Esophagus muscularis mucosa (tissue), 4 donors: ENCODE results near the gene ANKRD2. TPM values are rescaled to one million over a fixed set of nuclear protein-coding genes. Genes with fewer than 3 reads are reported as not detected.

Source experiments
- DNase-seq: peaks from one replicate; pipeline ENCODE4 v3.0.0-alpha.2; 2017; ENCODE audit errors: extremely low spot score
- H3K27ac ChIP-seq, 4 donors: fragments of 200-600 bp; sonication (generic); replicated peaks in 1 of 4; 1 replicate in 3 of 4; 2 replicates in 1 of 4; pipeline ENCODE4 v1.5.1; 2016 to 2019; ENCODE audit warnings: mild to moderate bottlenecking in 1 of 4
- H3K27me3 ChIP-seq, 4 donors: fragments of 200-600 bp; sonication (generic); one replicate each; pipeline versions ENCODE4 v1.5.1 to v1.6.0; 2016 to 2019
- H3K36me3 ChIP-seq, 4 donors: fragments of 200-600 bp; sonication (generic); one replicate each; pipeline ENCODE4 v1.5.1; 2016 to 2019
- H3K4me1 ChIP-seq, 4 donors: fragments of 200-600 bp; sonication (generic); one replicate each; pipeline ENCODE4 v1.5.1; 2016 to 2019
- H3K4me3 ChIP-seq, 4 donors: fragments of 200-600 bp; sonication (generic); 1 replicate in 2 of 4; 2 replicates in 2 of 4; pipeline ENCODE4 v1.5.1; 2016 to 2019; ENCODE audit warnings: mild to moderate bottlenecking in 4 of 4, moderate library complexity in 1 of 4
- H3K9me3 ChIP-seq, 4 donors: fragments of 200-600 bp; sonication (generic); 1 replicate in 3 of 4; 2 replicates in 1 of 4; pipeline ENCODE4 v1.5.1; 2016 to 2019
- EP300 ChIP-seq: sonication (generic); formaldehyde crosslinking; IDR thresholded peaks from one replicate; pipeline ENCODE4 v1.6.1; 2017; ENCODE audit warnings: antibody characterized with exemption
- POLR2A ChIP-seq: fragments of 450-650 bp; IDR thresholded peaks from one replicate; pipeline ENCODE4 v1.6.1; 2017; ENCODE audit warnings: antibody characterized with exemption, moderate library complexity, mild to moderate bottlenecking, low read depth
- POLR2AphosphoS5 ChIP-seq, 2 donors: sonication (generic); formaldehyde crosslinking; IDR thresholded peaks; one replicate each; pipeline ENCODE4 v1.6.1; 2017; ENCODE audit warnings: antibody characterized with exemption in 2 of 2
- WGBS: methylation state at CpG from one replicate; pipeline ENCODE4 v1.1.5; 2018; 5-methylcytosine and 5-hydroxymethylcytosine counted together
- intact Hi-C: fragments of 100-400 bp; cut with DNase I; formaldehyde crosslinking; loops from one replicate; pipeline ENCODE4 v1.15.1; 2023
- total RNA-seq, 4 donors: library from RNA; depleted of rRNA; stranded (reverse); fragments of >200 nt; gene quantifications; one replicate each; pipeline versions ENCODE4 v1.1.0 to v1.2.1, GENCODE V29; 2016
- TF ChIP-seq, protein P1 (sequence below), 3 experiments: fragments of 200-600 bp in 2 of 3; fragments of 450-650 bp in 1 of 3; sonication (generic) in 2 of 3; IDR thresholded peaks; one replicate each; pipeline ENCODE4 v1.5.1; 2017 to 2019; ENCODE audit warnings: antibody characterized with exemption in 3 of 3, mild to moderate bottlenecking in 2 of 3, moderate library complexity in 1 of 3

ANKRD2 gene
- total RNA-seq, 4 donors from 2014 or later: 0.33 to 1.6 (median 1.2) TPM; not detected in 1

DNA sequence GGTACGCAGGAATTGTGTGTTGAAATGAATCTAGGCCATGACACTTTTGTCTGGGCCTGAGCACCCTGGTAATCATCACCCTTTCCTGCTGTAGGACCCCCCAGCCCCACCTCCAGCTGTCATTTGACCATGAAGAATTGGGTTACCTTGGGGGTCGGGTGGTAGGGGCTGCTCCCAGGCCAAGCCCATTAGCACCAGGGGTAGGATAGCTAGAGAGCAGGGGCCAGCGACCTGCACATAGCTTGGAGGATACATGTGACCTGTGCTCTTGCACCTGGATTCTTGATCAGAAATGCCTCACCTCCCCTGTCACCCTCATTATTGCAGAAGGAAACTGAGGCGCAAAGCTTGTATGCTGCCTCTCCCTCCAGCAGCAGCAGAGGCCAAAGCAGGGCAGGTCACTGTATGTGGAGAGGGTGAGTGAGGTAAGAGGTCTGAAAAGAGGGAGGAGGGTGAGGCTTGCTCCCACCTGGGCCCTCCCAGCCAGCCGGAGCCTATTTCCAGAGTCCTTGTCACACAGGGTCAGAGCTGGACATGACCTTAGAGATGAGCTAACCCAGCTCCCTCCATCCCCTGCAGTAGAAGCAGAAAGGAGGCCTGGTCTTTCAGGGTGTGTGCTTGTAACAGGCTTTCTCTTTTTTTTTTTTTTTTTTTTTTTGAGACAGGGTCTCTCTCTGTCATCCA, 35.3 kb upstream of the ANKRD2 start:
- no peak for DNase-seq
- H3K4me3 ChIP-seq: no peak overlapping the region
- H3K27me3 ChIP-seq: no peaks in the 10 kb centered on the region
- WGBS: 95% methylated on average over 2 of the region's 5 CpGs
- TF ChIP-seq POLR2A: no peak
- no peak for TF ChIP-seq POLR2AphosphoS5 (IDR thresholded peaks at IDR 0.05)
- TF ChIP-seq EP300: no peak
- TF ChIP-seq, protein P1, sequence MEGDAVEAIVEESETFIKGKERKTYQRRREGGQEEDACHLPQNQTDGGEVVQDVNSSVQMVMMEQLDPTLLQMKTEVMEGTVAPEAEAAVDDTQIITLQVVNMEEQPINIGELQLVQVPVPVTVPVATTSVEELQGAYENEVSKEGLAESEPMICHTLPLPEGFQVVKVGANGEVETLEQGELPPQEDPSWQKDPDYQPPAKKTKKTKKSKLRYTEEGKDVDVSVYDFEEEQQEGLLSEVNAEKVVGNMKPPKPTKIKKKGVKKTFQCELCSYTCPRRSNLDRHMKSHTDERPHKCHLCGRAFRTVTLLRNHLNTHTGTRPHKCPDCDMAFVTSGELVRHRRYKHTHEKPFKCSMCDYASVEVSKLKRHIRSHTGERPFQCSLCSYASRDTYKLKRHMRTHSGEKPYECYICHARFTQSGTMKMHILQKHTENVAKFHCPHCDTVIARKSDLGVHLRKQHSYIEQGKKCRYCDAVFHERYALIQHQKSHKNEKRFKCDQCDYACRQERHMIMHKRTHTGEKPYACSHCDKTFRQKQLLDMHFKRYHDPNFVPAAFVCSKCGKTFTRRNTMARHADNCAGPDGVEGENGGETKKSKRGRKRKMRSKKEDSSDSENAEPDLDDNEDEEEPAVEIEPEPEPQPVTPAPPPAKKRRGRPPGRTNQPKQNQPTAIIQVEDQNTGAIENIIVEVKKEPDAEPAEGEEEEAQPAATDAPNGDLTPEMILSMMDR (IDR thresholded peaks at IDR 0.05): no peak
- no peak overlapping the region for H3K27ac ChIP-seq
- H3K9me3 ChIP-seq: no peaks in the 10 kb centered on the region
- H3K4me1 ChIP-seq: peaks cover 24 to 37% (median 28%) of the 10 kb centered on the region in 4 donors
- H3K36me3 ChIP-seq: no peaks in the 10 kb centered on the region
- intact Hi-C loops: no loop called here

DNA sequence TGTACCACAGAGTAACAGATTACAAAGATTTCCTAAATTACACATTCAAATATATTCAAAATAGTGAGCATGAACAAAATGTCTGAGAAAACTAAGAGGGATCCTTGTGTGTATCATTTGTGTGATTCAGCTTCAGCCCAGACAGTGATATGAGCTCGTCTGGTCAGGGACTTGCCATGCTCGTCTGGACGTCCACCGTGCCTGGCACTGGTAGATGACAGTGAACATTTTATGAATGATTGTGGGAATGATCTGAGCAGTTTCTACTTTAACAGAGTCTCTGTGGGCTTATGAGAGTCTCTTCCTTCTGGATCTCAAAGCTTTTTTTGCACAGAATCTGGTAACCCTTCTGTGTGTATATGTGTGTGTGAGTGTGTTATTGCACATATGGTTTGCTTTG, 34.2 kb upstream of the ANKRD2 start:
- intact Hi-C loops: no loop called here
- TF ChIP-seq POLR2AphosphoS5 (IDR thresholded peaks at IDR 0.05): no peak
- no peak for TF ChIP-seq EP300
- TF ChIP-seq, protein P1 (IDR thresholded peaks at IDR 0.05): no peak
- no peak for TF ChIP-seq POLR2A
- no peak for DNase-seq
- Histone ChIP-seq H3K9me3 (no peaks in the 10 kb centered on the region), H3K27me3 (no peaks in the 10 kb centered on the region), H3K4me1 (peaks cover 35 to 48% (median 39%) of the 10 kb centered on the region in 4 donors), H3K27ac (no peak overlapping the region), H3K36me3 (no peaks in the 10 kb centered on the region), H3K4me3 (no peak overlapping the region)
- 73% methylated on average over 4 of the region's 4 CpGs for WGBS

DNA sequence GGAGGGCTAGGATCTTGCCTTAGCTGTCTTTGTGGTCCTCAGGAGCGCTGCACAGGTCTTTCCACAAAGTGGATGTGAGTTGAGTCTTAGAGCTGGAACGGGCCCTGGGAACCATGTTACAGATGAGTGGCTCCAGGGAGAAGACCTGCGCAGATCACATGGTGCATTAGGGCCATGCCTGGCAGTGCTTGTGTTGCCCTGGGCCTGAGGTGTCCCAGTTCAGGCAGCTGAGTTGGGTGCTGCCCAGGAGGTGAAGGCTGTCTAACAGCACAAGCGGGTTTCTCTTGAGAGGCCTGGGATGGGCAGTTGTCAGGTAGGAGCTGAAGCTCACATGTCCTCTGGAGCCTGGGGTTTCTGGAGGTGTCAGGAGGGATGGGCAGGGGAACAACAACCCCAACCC, 33.7 kb upstream of the ANKRD2 start:
- intact Hi-C loops: no loop called here
- WGBS: 95% methylated on average over 4 of the region's 4 CpGs

DNA sequence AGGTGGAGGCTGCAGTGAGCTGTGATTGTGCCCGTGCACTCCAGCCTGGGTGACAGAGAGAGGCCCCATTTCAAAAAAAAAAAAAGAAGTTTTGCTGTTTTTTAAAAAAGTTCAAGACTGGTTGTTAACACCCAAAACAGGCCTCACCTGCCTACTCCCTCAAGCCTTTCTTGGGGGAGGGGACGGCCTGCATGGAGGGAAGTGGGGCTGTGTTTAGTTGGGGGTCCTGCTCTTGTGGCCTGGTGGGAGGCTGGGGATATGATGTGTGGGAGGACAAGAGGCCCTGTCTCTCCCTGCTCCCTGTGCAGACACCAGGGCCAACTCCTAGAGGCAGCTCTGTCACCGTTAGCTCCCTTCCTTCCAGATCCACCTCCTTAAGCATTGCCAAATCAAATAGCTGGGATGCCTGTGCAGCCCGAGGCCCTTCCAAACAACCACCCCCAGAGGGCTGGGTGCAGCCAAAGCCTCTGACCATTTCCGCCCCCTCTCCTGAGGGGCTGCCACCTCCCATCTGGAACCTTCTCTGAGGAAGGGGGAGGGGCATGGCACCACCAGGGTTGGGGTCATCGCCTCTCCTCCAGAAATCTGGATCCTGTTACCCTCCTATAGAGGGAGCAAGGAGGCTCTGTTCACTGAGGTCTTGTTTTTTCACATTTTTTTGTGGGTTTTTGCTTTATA, 32.9 kb upstream of the ANKRD2 start:
- WGBS: 64% methylated on average over 6 of the region's 6 CpGs
- TF ChIP-seq EP300: no peak
- no peaks in the 10 kb centered on the region for H3K27me3 ChIP-seq
- peaks cover 42 to 58% (median 46%) of the 10 kb centered on the region in 4 donors for H3K4me1 ChIP-seq
- DNase-seq: no peak
- no peaks in the 10 kb centered on the region for H3K9me3 ChIP-seq
- H3K36me3 ChIP-seq: no peaks in the 10 kb centered on the region
- no peak overlapping the region for H3K4me3 ChIP-seq
- H3K27ac ChIP-seq: peak overlapping the region; percentile 18 to 82 (median 48)
- intact Hi-C loops: no loop called here

More for the DNA sequence above, 33.7 kb upstream of the ANKRD2 start:
- no peaks in the 10 kb centered on the region for H3K27me3 ChIP-seq
- no peak overlapping the region for H3K4me3 ChIP-seq
- H3K36me3 ChIP-seq: no peaks in the 10 kb centered on the region
- H3K27ac ChIP-seq: peak overlapping the region in 1 of 4 donors; percentile 48
- no peak for DNase-seq
- H3K9me3 ChIP-seq: no peaks in the 10 kb centered on the region
- TF ChIP-seq POLR2A: no peak
- TF ChIP-seq, protein P1 (IDR thresholded peaks at IDR 0.05): no peak
- no peak for TF ChIP-seq POLR2AphosphoS5 (IDR thresholded peaks at IDR 0.05)
- no peak for TF ChIP-seq EP300
- peaks cover 40 to 52% (median 44%) of the 10 kb centered on the region in 4 donors for H3K4me1 ChIP-seq

DNA sequence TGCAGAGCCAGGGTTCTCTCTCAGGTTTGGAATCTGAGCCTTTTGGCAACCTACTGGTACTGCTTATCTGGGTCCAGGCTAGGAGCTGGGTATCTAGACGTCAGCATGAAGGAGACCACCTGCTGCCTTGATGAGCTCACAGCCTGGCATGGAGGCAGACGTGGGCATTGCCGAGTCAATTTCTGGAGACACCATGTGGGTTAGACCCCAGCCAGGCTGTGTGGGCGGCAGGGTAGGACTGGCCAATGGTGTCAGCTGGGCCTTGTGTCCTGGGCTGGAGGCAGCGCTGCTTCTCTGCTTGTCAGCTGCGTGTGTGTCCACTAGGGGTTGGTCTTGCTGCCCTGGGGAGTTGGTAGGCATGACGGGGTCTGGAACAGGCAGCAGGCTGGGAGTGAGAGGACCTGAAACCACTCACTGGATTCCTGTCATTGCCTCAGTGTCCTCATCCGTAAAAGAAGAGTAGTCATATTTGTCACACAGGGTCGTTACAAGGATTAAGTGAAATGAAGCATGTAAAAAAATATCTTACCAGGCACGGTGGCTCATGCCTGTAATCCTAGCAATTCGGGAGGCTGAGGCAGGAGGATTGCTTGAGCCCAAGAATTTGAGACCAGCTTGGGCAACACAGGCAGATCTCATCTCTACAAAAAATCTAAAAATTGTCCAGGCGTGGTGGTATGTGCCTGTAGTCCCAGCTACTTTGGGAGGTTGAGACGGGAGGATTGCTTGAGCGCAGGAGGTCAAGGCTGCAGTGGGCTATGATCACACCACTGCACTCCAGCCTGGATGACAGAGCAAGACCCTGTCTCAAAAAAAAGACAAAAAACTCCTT, 31.7 kb upstream of the ANKRD2 start:
- intact Hi-C loops: no loop called here
- Histone ChIP-seq H3K4me3 (no peak overlapping the region), H3K9me3 (no peaks in the 10 kb centered on the region), H3K36me3 (no peaks in the 10 kb centered on the region), H3K27ac (peak overlapping the region; percentile 18 to 87 (median 84)), H3K4me1 (peaks cover 42 to 58% (median 46%) of the 10 kb centered on the region in 4 donors), H3K27me3 (no peaks in the 10 kb centered on the region)
- TF ChIP-seq EP300: no peak
- no peak for TF ChIP-seq POLR2AphosphoS5 (IDR thresholded peaks at IDR 0.05)
- TF ChIP-seq, protein P1 (IDR thresholded peaks at IDR 0.05): no peak
- no peak for TF ChIP-seq POLR2A
- DNase-seq: no peak
- WGBS: 89% methylated on average over 14 of the region's 14 CpGs
